Measurements from ENCODE around the gene CRTC3.

- TF ChIP-seq, protein P1, sequence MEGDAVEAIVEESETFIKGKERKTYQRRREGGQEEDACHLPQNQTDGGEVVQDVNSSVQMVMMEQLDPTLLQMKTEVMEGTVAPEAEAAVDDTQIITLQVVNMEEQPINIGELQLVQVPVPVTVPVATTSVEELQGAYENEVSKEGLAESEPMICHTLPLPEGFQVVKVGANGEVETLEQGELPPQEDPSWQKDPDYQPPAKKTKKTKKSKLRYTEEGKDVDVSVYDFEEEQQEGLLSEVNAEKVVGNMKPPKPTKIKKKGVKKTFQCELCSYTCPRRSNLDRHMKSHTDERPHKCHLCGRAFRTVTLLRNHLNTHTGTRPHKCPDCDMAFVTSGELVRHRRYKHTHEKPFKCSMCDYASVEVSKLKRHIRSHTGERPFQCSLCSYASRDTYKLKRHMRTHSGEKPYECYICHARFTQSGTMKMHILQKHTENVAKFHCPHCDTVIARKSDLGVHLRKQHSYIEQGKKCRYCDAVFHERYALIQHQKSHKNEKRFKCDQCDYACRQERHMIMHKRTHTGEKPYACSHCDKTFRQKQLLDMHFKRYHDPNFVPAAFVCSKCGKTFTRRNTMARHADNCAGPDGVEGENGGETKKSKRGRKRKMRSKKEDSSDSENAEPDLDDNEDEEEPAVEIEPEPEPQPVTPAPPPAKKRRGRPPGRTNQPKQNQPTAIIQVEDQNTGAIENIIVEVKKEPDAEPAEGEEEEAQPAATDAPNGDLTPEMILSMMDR (conservative IDR thresholded peaks at IDR 0.05 in 1 of 2, IDR thresholded peaks at IDR 0.05 in 1 of 2; ENCODE audit: low read depth in 1 of 2, low read length in 2 of 2), result no peak
- TF ChIP-seq EZH2 (IDR thresholded peaks at IDR 0.05; ENCODE audit: low read length, missing control alignments), result no peak
Measured at GRCh38 chr15:90500171-90500570, 29.6 kb upstream of the CRTC3 start.

Measured in fibroblast of lung (primary cell).